Heart right ventricle (tissue), 16 donors: Measurements from ENCODE around the gene DAPK1. TPM values are rescaled to one million over a fixed set of nuclear protein-coding genes. Genes with fewer than 3 reads are reported as not detected.

ENCODE experiments used
- ATAC-seq, 8 donors: fragments of 200-7000 bp; cut with Tn5 transposase; one replicate each; pipeline ENCODE4 v1.9.1; 2020; ENCODE audit warnings: mild to moderate bottlenecking in 8 of 8, moderate library complexity in 8 of 8, moderate number of reproducible peaks in 1 of 8
- DNase-seq, 2 donors: peaks; one replicate each; pipeline ENCODE4 v3.0.0-alpha.2; 2020
- H3K27ac ChIP-seq, 10 donors: fragments of 200-600 bp; sonication (generic) in 2 of 10; one replicate each; pipeline versions ENCODE4 v1.5.0 to v1.8.0; 2020 to 2022; ENCODE audit warnings: mild to moderate bottlenecking in 3 of 10
- H3K27me3 ChIP-seq, 7 donors: fragments of 200-600 bp; one replicate each; pipeline ENCODE4 v1.8.0; 2021 to 2022; ENCODE audit warnings: mild to moderate bottlenecking in 2 of 7
- H3K36me3 ChIP-seq, 9 donors: fragments of 200-600 bp; sonication (generic) in 1 of 9; one replicate each; pipeline versions ENCODE4 v1.5.0 to v1.8.0; 2020 to 2022; ENCODE audit warnings: mild to moderate bottlenecking in 2 of 9
- H3K4me1 ChIP-seq, 9 donors: fragments of 200-600 bp; sonication (generic) in 1 of 9; one replicate each; pipeline versions ENCODE4 v1.5.0 to v1.8.0; 2020 to 2022; ENCODE audit warnings: mild to moderate bottlenecking in 4 of 9
- H3K4me3 ChIP-seq, 10 donors: fragments of 200-600 bp; sonication (generic) in 2 of 10; one replicate each; pipeline versions ENCODE4 v1.5.0 to v1.8.0; 2020 to 2022; ENCODE audit warnings: mild to moderate bottlenecking in 7 of 10, moderate library complexity in 2 of 10
- H3K9me3 ChIP-seq, 11 donors: fragments of 200-600 bp in 10 of 11; sonication (generic) in 2 of 11; one replicate each; pipeline versions ENCODE4 v1.5.0 to v1.8.0; 2013 to 2022; ENCODE audit warnings: mild to moderate bottlenecking in 2 of 11, control low read depth in 1 of 11, moderate library complexity in 1 of 11
- CTCF ChIP-seq, 9 donors: fragments of 200-600 bp; sonication (generic) in 2 of 9; IDR thresholded peaks; one replicate each; pipeline versions ENCODE4 v1.5.0 to v1.8.0; 2021 to 2022; ENCODE audit warnings: antibody characterized with exemption in 9 of 9, mild to moderate bottlenecking in 5 of 9, moderate library complexity in 1 of 9
- WGBS, 2 donors: extraction: QIAGEN DNeasy Blood & Tissue Kit; methylation state at CpG; one replicate each; pipeline ENCODE4 v1.1.7; 2013; ENCODE audit warnings: inconsistent platforms in 1 of 2; 5-methylcytosine and 5-hydroxymethylcytosine counted together
- intact Hi-C, 10 donors: fragments of 100-400 bp; cut with DNase I; formaldehyde crosslinking; loops; one replicate each; pipeline versions ENCODE4 v1.11.1 to v1.14.2; 2022
- polyA plus RNA-seq, 2 donors: library from polyadenylated mRNA; stranded (reverse); fragments of 200-250 nt; gene quantifications; one replicate each; pipeline ENCODE4 v1.2.3, GENCODE V29; 2013
- total RNA-seq, 10 donors: library from RNA; stranded (reverse); fragmentation: NEBNext Ultra II Directional in 3 of 10; extraction: Animal tissue kit (Norgen Biotek cat#: 25700) in 3 of 10; gene quantifications; one replicate each; pipeline versions ENCODE4 v1.2.1 to v1.2.4, GENCODE V29; 2021 to 2023
- donor health status: Arrhythmogenic right ventricular cardiomyopathy.
- donor health status: ischemic (EF 13 %, LVEDD 7.1; RV severe dilation, severe dysfunction).
- donor health status: healthy with polysubstance abuse.
- donor health status: DM: no; HTN: yes; CAD: no.
- donor health status: DM: no; HTN: no; CAD: no.
- donor health status: ischemic (EF 25% LVEDD 6.9; RV normal size, moderate dysfunction).
- donor health status: ischemic (EF 25% LVEDD 5.7; RV mildly dilated, moderate dysfunction).
- donor health status: healthy.
- donor health status: DM: yes; HTN: yes; CAD: no.
- donor health status: Ischemic cardiomyopathy.
- donor health status: ischemic (EF 35%, LVEDD 5.7; RV mildly dilated, moderate dysfunction).
- donor health status: nonischemic (EF 11% LVEDD 7.7; RV severe dilation, severe dysfunction).
- donor health status: DM: yes; HTN: yes; CAD: no.
- donor health status: PGD.
- donor health status: ischemic (EF 29% LVEDD 5.4; RV normal size, mild dysfunction).
- donor health status: nonischemic (EF 23%, LVEDD 6.1; RV moderate dilation, normal function).

The DAPK1 gene
- total and polyA plus RNA-seq, 12 donors, result 1.1 to 15.5 (median 4.2) TPM

- H3K4me1 ChIP-seq, result peaks cover 0 to 5% (median 1%) of the 10 kb centered on the region in 9 donors
- TF ChIP-seq CTCF (IDR thresholded peaks at IDR 0.05), result no peak
- H3K4me3 ChIP-seq, result no peak overlapping the region
- H3K27ac ChIP-seq, result no peak overlapping the region
- DNase-seq (no peak), ATAC-seq (no peak)
- H3K36me3 ChIP-seq, result no peaks in the 10 kb centered on the region
- WGBS, 2 donors, result 91 to 97% methylated on average over 9 of the region's 9 CpGs
- H3K27me3 ChIP-seq, result no peaks in the 10 kb centered on the region
- H3K9me3 ChIP-seq, result no peaks in the 10 kb centered on the region
- intact Hi-C loops, result no loop called here
Measured at GRCh38 chr9:87586731-87587355, 89.2 kb downstream of the DAPK1 start.

- DNase-seq (no peak), ATAC-seq (no peak)
- Histone ChIP-seq H3K4me3 (no peak overlapping the region), H3K27me3 (no peaks in the 10 kb centered on the region), H3K27ac (no peak overlapping the region), H3K9me3 (no peaks in the 10 kb centered on the region), H3K4me1 (peaks cover 0 to 5% (median 3%) of the 10 kb centered on the region in 9 donors), H3K36me3 (no peaks in the 10 kb centered on the region)
- no peak for TF ChIP-seq CTCF (IDR thresholded peaks at IDR 0.05)
- WGBS, 2 donors, result 90 to 95% methylated on average over 6 of the region's 6 CpGs
- intact Hi-C loops, result no loop called here
Measured at GRCh38 chr9:87587356-87587745, 89.7 kb downstream of the DAPK1 start.

GRCh38 chr9:87587864-87588263, 90.2 kb downstream of the DAPK1 start:
- DNase-seq, result no peak
- H3K4me1 ChIP-seq, result peaks cover under 1 to 11% (median 8%) of the 10 kb centered on the region in 9 donors
- no peak overlapping the region for H3K27ac ChIP-seq
- H3K4me3 ChIP-seq, result no peak overlapping the region
- ATAC-seq, result no peak
- no peaks in the 10 kb centered on the region for H3K27me3 ChIP-seq
- H3K36me3 ChIP-seq, result no peaks in the 10 kb centered on the region
- 94 to 95% methylated on average over 2 of the region's 2 CpGs for WGBS, 2 donors
- H3K9me3 ChIP-seq, result no peaks in the 10 kb centered on the region
- intact Hi-C loops, result no loop called here
- no peak for TF ChIP-seq CTCF (IDR thresholded peaks at IDR 0.05)

GRCh38 chr9:87588339-87588738, 90.7 kb downstream of the DAPK1 start:
- no peak for TF ChIP-seq CTCF (IDR thresholded peaks at IDR 0.05)
- Histone ChIP-seq H3K36me3 (no peaks in the 10 kb centered on the region), H3K27ac (no peak overlapping the region), H3K4me3 (no peak overlapping the region), H3K27me3 (no peaks in the 10 kb centered on the region), H3K4me1 (peaks cover 2 to 15% (median 13%) of the 10 kb centered on the region in 9 donors), H3K9me3 (no peaks in the 10 kb centered on the region)
- DNase-seq, result no peak
- ATAC-seq, result no peak
- intact Hi-C loops, result no loop called here
